Measurements from ENCODE around the gene CD300LG.
A peak's percentile ranks its signal among the peaks of the same experiment; 100 is the strongest.

CD300LG gene

GRCh38 chr17:43905400-43905984 is 58.5 kb downstream of the CD300LG start:
- Histone ChIP-seq H3K4me2 (ENCODE audit: low read length, poor library complexity, severe bottlenecking) (no peak overlapping the region), H2BK120ac (ENCODE audit: low read depth, low read length) (no peak overlapping the region), H3K79me1 (replicated peaks; ENCODE audit: low read length, poor library complexity, severe bottlenecking) (no peaks in the 10 kb centered on the region), H4K91ac (ENCODE audit: low read length) (no peak overlapping the region), H2BK5ac (ENCODE audit: low read depth, low read length, poor library complexity, severe bottlenecking) (no peak overlapping the region), H4K8ac (ENCODE audit: low read length) (no peak overlapping the region), H3K4me3 (ENCODE audit: insufficient read depth in 1 of 2, low read depth in 1 of 2, low read length in 2 of 2) (peak overlapping the region in 1 of 2 experiments; percentile 92), H3K4me1 (ENCODE audit: control insufficient read depth, insufficient read depth, low read depth, low read length) (peaks cover 27% of the 10 kb centered on the region), H2BK12ac (ENCODE audit: low read length in 2 of 2) (no peak overlapping the region), H3K36me3 (ENCODE audit: control insufficient read depth in 1 of 2, insufficient read depth in 2 of 2, low read depth in 1 of 2, low read length in 2 of 2) (no peaks in the 10 kb centered on the region), H3K27me3 (ENCODE audit: control insufficient read depth in 1 of 2, insufficient read depth in 1 of 2, low read length in 2 of 2) (peaks cover 4 to 69% of the 10 kb centered on the region in 2 experiments), H3K27ac (ENCODE audit: low read length, poor library complexity, severe bottlenecking) (no peak overlapping the region), H3K14ac (ENCODE audit: low read length in 2 of 2) (no peak overlapping the region), H3K9me3 (ENCODE audit: control insufficient read depth, low read length) (no peaks in the 10 kb centered on the region), H2AK5ac (ENCODE audit: low read length, severe bottlenecking) (no peak overlapping the region), H2AFZ (ENCODE audit: low read depth, low read length) (no peak overlapping the region), H3K18ac (ENCODE audit: low read depth in 1 of 2, low read length in 2 of 2) (no peak overlapping the region), H3K9ac (ENCODE audit: low read length) (peak overlapping the region; percentile 23), H2BK15ac (ENCODE audit: low read depth, poor library complexity, severe bottlenecking) (no peak overlapping the region), H3K23ac (ENCODE audit: low read length in 2 of 2) (no peak overlapping the region), H3K4ac (ENCODE audit: low read depth in 1 of 2, low read length in 2 of 2) (no peak overlapping the region)
- WGBS = 0% methylated on average over 1 of the region's 3 CpGs
- no peak for DNase-seq

- WGBS = 4% methylated on average over 22 of the region's 37 CpGs
- Histone ChIP-seq H3K9ac (ENCODE audit: low read length) (peak overlapping the region; percentile 85), H3K4ac (ENCODE audit: low read depth in 1 of 2, low read length in 2 of 2) (no peak overlapping the region), H2BK15ac (ENCODE audit: low read depth, poor library complexity, severe bottlenecking) (peak overlapping the region; percentile 16), H2AFZ (ENCODE audit: low read depth, low read length) (no peak overlapping the region), H2BK12ac (ENCODE audit: low read length in 2 of 2) (no peak overlapping the region), H4K8ac (ENCODE audit: low read length) (no peak overlapping the region), H3K27ac (ENCODE audit: low read length, poor library complexity, severe bottlenecking) (no peak overlapping the region), H3K36me3 (ENCODE audit: control insufficient read depth in 1 of 2, insufficient read depth in 2 of 2, low read depth in 1 of 2, low read length in 2 of 2) (no peaks in the 10 kb centered on the region), H3K4me2 (ENCODE audit: low read length, poor library complexity, severe bottlenecking) (peak overlapping the region; percentile 90), H3K4me1 (ENCODE audit: control insufficient read depth, insufficient read depth, low read depth, low read length) (peaks cover 21% of the 10 kb centered on the region), H3K4me3 (ENCODE audit: insufficient read depth in 1 of 2, low read depth in 1 of 2, low read length in 2 of 2) (peak overlapping the region; percentile 63 to 92), H4K91ac (ENCODE audit: low read length) (no peak overlapping the region), H3K18ac (ENCODE audit: low read depth in 1 of 2, low read length in 2 of 2) (no peak overlapping the region), H3K79me1 (replicated peaks; ENCODE audit: low read length, poor library complexity, severe bottlenecking) (no peaks in the 10 kb centered on the region), H2BK120ac (ENCODE audit: low read depth, low read length) (no peak overlapping the region), H3K27me3 (ENCODE audit: control insufficient read depth in 1 of 2, insufficient read depth in 1 of 2, low read length in 2 of 2) (peaks cover 4 to 65% of the 10 kb centered on the region in 2 experiments), H3K9me3 (ENCODE audit: control insufficient read depth, low read length) (no peaks in the 10 kb centered on the region), H3K23ac (ENCODE audit: low read length in 2 of 2) (no peak overlapping the region), H2AK5ac (ENCODE audit: low read length, severe bottlenecking) (no peak overlapping the region), H2BK5ac (ENCODE audit: low read depth, low read length, poor library complexity, severe bottlenecking) (no peak overlapping the region), H3K14ac (ENCODE audit: low read length in 2 of 2) (no peak overlapping the region)
- peak; percentile 45 for DNase-seq
Measured at GRCh38 chr17:43905985-43906852, 59.2 kb downstream of the CD300LG start.

- no peaks in the 10 kb centered on the region for H3K36me3 ChIP-seq (ENCODE audit: control insufficient read depth in 1 of 2, insufficient read depth in 2 of 2, low read depth in 1 of 2, low read length in 2 of 2)
- no peak overlapping the region for H3K14ac ChIP-seq (ENCODE audit: low read length in 2 of 2)
- peak overlapping the region in 1 of 2 experiments; percentile 31 for H3K4ac ChIP-seq (ENCODE audit: low read depth in 1 of 2, low read length in 2 of 2)
- H2BK120ac ChIP-seq (ENCODE audit: low read depth, low read length) = no peak overlapping the region
- H4K8ac ChIP-seq (ENCODE audit: low read length) = no peak overlapping the region
- no peak overlapping the region for H2AK5ac ChIP-seq (ENCODE audit: low read length, severe bottlenecking)
- peak overlapping the region in 1 of 2 experiments; percentile 57 for H2BK12ac ChIP-seq (ENCODE audit: low read length in 2 of 2)
- WGBS = 1% methylated on average over 26 of the region's 29 CpGs
- no peaks in the 10 kb centered on the region for H3K79me1 ChIP-seq (replicated peaks; ENCODE audit: low read length, poor library complexity, severe bottlenecking)
- H3K4me2 ChIP-seq (ENCODE audit: low read length, poor library complexity, severe bottlenecking) = peak overlapping the region; percentile 90
- H2BK5ac ChIP-seq (ENCODE audit: low read depth, low read length, poor library complexity, severe bottlenecking) = no peak overlapping the region
- peak overlapping the region; percentile 36 for H2BK15ac ChIP-seq (ENCODE audit: low read depth, poor library complexity, severe bottlenecking)
- H4K91ac ChIP-seq (ENCODE audit: low read length) = peak overlapping the region; percentile 53
- no peaks in the 10 kb centered on the region for H3K9me3 ChIP-seq (ENCODE audit: control insufficient read depth, low read length)
- H3K23ac ChIP-seq (ENCODE audit: low read length in 2 of 2) = no peak overlapping the region
- H3K9ac ChIP-seq (ENCODE audit: low read length) = peak overlapping the region; percentile 85
- DNase-seq = no peak
- H3K27me3 ChIP-seq (ENCODE audit: control insufficient read depth in 1 of 2, insufficient read depth in 1 of 2, low read length in 2 of 2) = peaks cover 11 to 67% of the 10 kb centered on the region in 2 experiments
- H3K18ac ChIP-seq (ENCODE audit: low read depth in 1 of 2, low read length in 2 of 2) = peak overlapping the region; percentile 48 to 66
- peak overlapping the region; percentile 63 to 92 for H3K4me3 ChIP-seq (ENCODE audit: insufficient read depth in 1 of 2, low read depth in 1 of 2, low read length in 2 of 2)
- H2AFZ ChIP-seq (ENCODE audit: low read depth, low read length) = peak overlapping the region; percentile 7
- H3K4me1 ChIP-seq (ENCODE audit: control insufficient read depth, insufficient read depth, low read depth, low read length) = peaks cover 21% of the 10 kb centered on the region
- H3K27ac ChIP-seq (ENCODE audit: low read length, poor library complexity, severe bottlenecking) = no peak overlapping the region
Measured at GRCh38 chr17:43906951-43907424, 60.0 kb downstream of the CD300LG start.

GRCh38 chr17:43907425-43907981 is 60.5 kb downstream of the CD300LG start, which contains the start of gene MPP2:
Gene MPP2, minus strand, starts transcription at chr17:43907536. Its CDS starts 3,076 bp downstream, at chr17:43904460.
- Histone ChIP-seq H3K4me1 (ENCODE audit: control insufficient read depth, insufficient read depth, low read depth, low read length) (peaks cover 21% of the 10 kb centered on the region), H2BK5ac (ENCODE audit: low read depth, low read length, poor library complexity, severe bottlenecking) (no peak within 1 kb of the TSS), H3K36me3 (ENCODE audit: control insufficient read depth in 1 of 2, insufficient read depth in 2 of 2, low read depth in 1 of 2, low read length in 2 of 2) (no peaks in the 10 kb centered on the region), H3K23ac (ENCODE audit: low read length in 2 of 2) (no peak within 1 kb of the TSS), H3K27me3 (ENCODE audit: control insufficient read depth in 1 of 2, insufficient read depth in 1 of 2, low read length in 2 of 2) (peaks cover 14 to 68% of the 10 kb centered on the region in 2 experiments), H2BK15ac (ENCODE audit: low read depth, poor library complexity, severe bottlenecking) (peak within 1 kb of the TSS; percentile 36), H3K18ac (ENCODE audit: low read depth in 1 of 2, low read length in 2 of 2) (peak within 1 kb of the TSS; percentile 48 to 66), H3K4me3 (ENCODE audit: insufficient read depth in 1 of 2, low read depth in 1 of 2, low read length in 2 of 2) (peak within 1 kb of the TSS; percentile 63 to 92), H3K14ac (ENCODE audit: low read length in 2 of 2) (no peak within 1 kb of the TSS), H2AFZ (ENCODE audit: low read depth, low read length) (peak within 1 kb of the TSS; percentile 74), H3K4me2 (ENCODE audit: low read length, poor library complexity, severe bottlenecking) (peak within 1 kb of the TSS; percentile 90), H2BK120ac (ENCODE audit: low read depth, low read length) (no peak within 1 kb of the TSS), H4K91ac (ENCODE audit: low read length) (peak within 1 kb of the TSS; percentile 53), H3K9ac (ENCODE audit: low read length) (peak within 1 kb of the TSS; percentile 85), H3K9me3 (ENCODE audit: control insufficient read depth, low read length) (no peaks in the 10 kb centered on the region), H3K79me1 (replicated peaks; ENCODE audit: low read length, poor library complexity, severe bottlenecking) (no peaks in the 10 kb centered on the region), H3K4ac (ENCODE audit: low read depth in 1 of 2, low read length in 2 of 2) (peak within 1 kb of the TSS in 1 of 2 experiments; percentile 31), H3K27ac (ENCODE audit: low read length, poor library complexity, severe bottlenecking) (no peak within 1 kb of the TSS), H2AK5ac (ENCODE audit: low read length, severe bottlenecking) (no peak within 1 kb of the TSS), H2BK12ac (ENCODE audit: low read length in 2 of 2) (peak within 1 kb of the TSS in 1 of 2 experiments; percentile 57), H4K8ac (ENCODE audit: low read length) (no peak within 1 kb of the TSS)
- DNase-seq = peak; percentile 75
- WGBS = under 1% methylated on average over 31 of the region's 36 CpGs

Data from mesenchymal stem cell (in vitro differentiated cells and primary cell).